Activated naive CD4-positive, alpha-beta T cell treated with anti-CD3 and anti-CD28 coated beads, Interleukin-2, amount 10 ng/mL, durations not matched to agents 7 days and 5 days (primary cell): ENCODE data around the gene TASP1.

Experiments
- CTCF ChIA-PET: fragments of 350-600 bp; sonication (Branson Sonifier 250); formaldehyde crosslinking; loops from one replicate; lab custom pipeline; 2021; ENCODE audit warnings: antibody characterized with exemption; lab: Charles Lee
- DNase-seq: peaks from one replicate; pipeline ENCODE4 v3.0.0-alpha.2; 2020
- H3K27ac Mint-ChIP-seq: one replicate; pipeline ENCODE4 v1.8.0; 2021; ENCODE audit warnings: mild to moderate bottlenecking, moderate library complexity, mixed read lengths
- H3K27me3 Mint-ChIP-seq: one replicate; pipeline ENCODE4 v1.8.0; 2021; ENCODE audit warnings: mild to moderate bottlenecking, mixed read lengths
- H3K36me3 Mint-ChIP-seq: one replicate; pipeline ENCODE4 v1.8.0; 2021; ENCODE audit warnings: mixed read lengths
- H3K4me1 Mint-ChIP-seq: one replicate; pipeline ENCODE4 v1.8.0; 2021; ENCODE audit warnings: mixed read lengths
- H3K4me3 Mint-ChIP-seq: one replicate; pipeline ENCODE4 v1.8.0; 2021; ENCODE audit warnings: mild to moderate bottlenecking, moderate library complexity, mixed read lengths
- H3K9me3 Mint-ChIP-seq: one replicate; pipeline ENCODE4 v1.8.0; 2021; ENCODE audit warnings: mixed read lengths

Gene TASP1

GRCh38 chr20:13525225-13525940 is 113.3 kb downstream of the TASP1 start:
- Mint-ChIP-seq H3K4me1 (no peaks in the 10 kb centered on the region), H3K27me3 (no peaks in the 10 kb centered on the region), H3K36me3 (peaks cover 14% of the 10 kb centered on the region), H3K27ac (no peak overlapping the region), H3K4me3 (no peak overlapping the region), H3K9me3 (no peaks in the 10 kb centered on the region)
- CTCF ChIA-PET: no interaction called here
- no peak for DNase-seq

DNA sequence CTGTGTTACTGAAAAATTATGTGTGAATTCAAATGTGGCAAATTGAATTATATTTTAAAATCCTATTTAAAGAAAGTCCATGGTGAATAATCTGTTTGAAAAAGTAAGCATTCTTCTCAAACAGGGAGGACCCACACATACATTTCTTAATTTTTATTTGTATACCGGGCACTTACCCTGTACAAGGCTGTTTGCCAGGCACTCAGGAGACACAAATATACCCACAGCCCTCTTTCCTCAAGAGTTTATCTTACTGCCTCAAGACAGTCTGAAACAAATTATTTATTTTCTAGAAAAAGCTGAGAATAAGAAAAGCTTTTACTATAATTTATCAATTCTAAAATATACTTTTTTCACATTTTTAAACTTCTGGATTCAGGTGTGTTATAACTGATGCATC is 114.4 kb downstream of the TASP1 start:
- H3K4me3 Mint-ChIP-seq: no peak overlapping the region
- CTCF ChIA-PET: no interaction called here
- no peaks in the 10 kb centered on the region for H3K4me1 Mint-ChIP-seq
- no peaks in the 10 kb centered on the region for H3K27me3 Mint-ChIP-seq
- peaks cover 14% of the 10 kb centered on the region for H3K36me3 Mint-ChIP-seq
- no peak for DNase-seq
- H3K9me3 Mint-ChIP-seq: no peaks in the 10 kb centered on the region
- H3K27ac Mint-ChIP-seq: no peak overlapping the region

DNA sequence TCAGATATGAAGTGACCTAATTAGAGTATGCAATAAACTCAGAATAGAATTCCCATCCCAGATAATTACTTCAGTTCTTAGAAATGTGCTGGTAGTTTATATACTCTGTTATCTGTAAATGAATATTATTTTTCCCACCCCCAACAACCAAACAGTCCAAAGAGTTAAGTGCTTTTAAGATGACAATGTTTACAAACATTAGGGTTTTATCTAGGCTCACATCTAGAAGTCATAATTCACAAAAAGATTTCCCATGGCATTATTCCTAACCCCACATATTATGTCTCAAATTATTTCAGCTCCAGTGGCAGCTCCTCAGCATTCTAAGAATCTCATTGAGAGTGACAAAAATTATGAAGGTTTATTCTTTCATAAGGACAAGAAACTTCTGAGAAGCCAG is 120.9 kb downstream of the TASP1 start:
- H3K36me3 Mint-ChIP-seq: peaks cover 12% of the 10 kb centered on the region
- DNase-seq: no peak
- H3K4me1 Mint-ChIP-seq: peaks cover 2% of the 10 kb centered on the region
- no peak overlapping the region for H3K27ac Mint-ChIP-seq
- no peaks in the 10 kb centered on the region for H3K27me3 Mint-ChIP-seq
- no peak overlapping the region for H3K4me3 Mint-ChIP-seq
- H3K9me3 Mint-ChIP-seq: no peaks in the 10 kb centered on the region
- CTCF ChIA-PET: no interaction called here

GRCh38 chr20:13515796-13516558 is 122.8 kb downstream of the TASP1 start:
- Mint-ChIP-seq H3K4me3 (no peak overlapping the region), H3K27me3 (no peaks in the 10 kb centered on the region), H3K9me3 (no peaks in the 10 kb centered on the region), H3K36me3 (peaks cover 11% of the 10 kb centered on the region), H3K27ac (no peak overlapping the region), H3K4me1 (peaks cover 2% of the 10 kb centered on the region)
- CTCF ChIA-PET: no interaction called here
- DNase-seq: no peak

DNA sequence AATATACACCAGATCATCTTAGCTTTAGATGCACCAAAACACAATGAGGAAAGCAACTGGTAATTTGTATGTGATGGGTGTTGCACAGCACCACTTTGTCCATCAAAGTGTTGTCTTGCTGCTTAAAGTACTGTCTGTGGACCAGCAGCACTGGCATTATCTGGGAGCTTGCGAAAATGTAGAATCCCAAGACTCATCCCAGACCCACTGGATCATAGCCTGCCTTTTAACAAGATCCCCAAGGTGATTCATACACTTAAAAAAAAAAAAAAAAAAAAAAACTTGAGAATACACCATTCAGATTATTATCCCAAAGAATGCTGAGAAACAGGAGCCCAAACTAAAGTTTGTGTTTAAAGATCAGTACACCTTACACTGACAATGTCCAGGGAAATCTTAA is 123.4 kb downstream of the TASP1 start:
- H3K27ac Mint-ChIP-seq: no peak overlapping the region
- CTCF ChIA-PET: no interaction called here
- no peak for DNase-seq
- H3K36me3 Mint-ChIP-seq: peaks cover 11% of the 10 kb centered on the region
- H3K27me3 Mint-ChIP-seq: no peaks in the 10 kb centered on the region
- no peak overlapping the region for H3K4me3 Mint-ChIP-seq
- H3K4me1 Mint-ChIP-seq: peaks cover 2% of the 10 kb centered on the region
- H3K9me3 Mint-ChIP-seq: no peaks in the 10 kb centered on the region

- peaks cover 8% of the 10 kb centered on the region for H3K36me3 Mint-ChIP-seq
- no peaks in the 10 kb centered on the region for H3K4me1 Mint-ChIP-seq
- peaks cover 4% of the 10 kb centered on the region for H3K9me3 Mint-ChIP-seq
- no peaks in the 10 kb centered on the region for H3K27me3 Mint-ChIP-seq
- no peak overlapping the region for H3K27ac Mint-ChIP-seq
- H3K4me3 Mint-ChIP-seq: no peak overlapping the region
- CTCF ChIA-PET: no interaction called here
- DNase-seq: no peak
These were observed 127.8 kb downstream of the TASP1 start for GRCh38 chr20:13510837-13511488.

GRCh38 chr20:13507646-13508045 is 131.1 kb downstream of the TASP1 start:
- H3K36me3 Mint-ChIP-seq: peaks cover 5% of the 10 kb centered on the region
- no peaks in the 10 kb centered on the region for H3K27me3 Mint-ChIP-seq
- peaks cover 10% of the 10 kb centered on the region for H3K9me3 Mint-ChIP-seq
- no peak overlapping the region for H3K27ac Mint-ChIP-seq
- CTCF ChIA-PET: no interaction called here
- no peak for DNase-seq
- no peaks in the 10 kb centered on the region for H3K4me1 Mint-ChIP-seq
- H3K4me3 Mint-ChIP-seq: no peak overlapping the region

DNA sequence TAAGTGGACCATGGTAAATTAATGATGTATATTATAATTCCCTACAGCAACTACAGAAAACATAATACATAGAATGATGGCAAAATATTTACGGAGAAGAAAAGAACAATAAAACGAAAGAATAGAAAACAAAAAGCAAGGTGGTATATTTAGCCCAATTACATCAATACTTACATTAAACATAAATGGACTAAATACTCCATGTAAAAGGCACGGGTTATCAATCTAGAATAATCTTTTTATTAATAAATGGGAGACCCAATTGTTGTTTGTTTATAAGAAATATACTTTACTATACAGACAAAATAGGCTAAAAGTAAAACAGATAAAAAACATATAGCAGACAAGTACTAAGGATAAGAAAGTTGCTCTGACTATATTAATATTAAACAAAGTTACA is 137.2 kb downstream of the TASP1 start:
- CTCF ChIA-PET: no interaction called here
- no peaks in the 10 kb centered on the region for H3K4me1 Mint-ChIP-seq
- no peaks in the 10 kb centered on the region for H3K27me3 Mint-ChIP-seq
- H3K9me3 Mint-ChIP-seq: peaks cover 14% of the 10 kb centered on the region
- no peak overlapping the region for H3K27ac Mint-ChIP-seq
- peaks cover 1% of the 10 kb centered on the region for H3K36me3 Mint-ChIP-seq
- DNase-seq: no peak
- no peak overlapping the region for H3K4me3 Mint-ChIP-seq

- Mint-ChIP-seq H3K4me1 (no peaks in the 10 kb centered on the region), H3K36me3 (no peaks in the 10 kb centered on the region), H3K27ac (no peak overlapping the region), H3K4me3 (no peak overlapping the region), H3K27me3 (no peaks in the 10 kb centered on the region), H3K9me3 (peaks cover 3% of the 10 kb centered on the region)
- no peak for DNase-seq
- CTCF ChIA-PET: no interaction called here
These were observed 144.7 kb downstream of the TASP1 start for GRCh38 chr20:13494019-13494418.

DNA sequence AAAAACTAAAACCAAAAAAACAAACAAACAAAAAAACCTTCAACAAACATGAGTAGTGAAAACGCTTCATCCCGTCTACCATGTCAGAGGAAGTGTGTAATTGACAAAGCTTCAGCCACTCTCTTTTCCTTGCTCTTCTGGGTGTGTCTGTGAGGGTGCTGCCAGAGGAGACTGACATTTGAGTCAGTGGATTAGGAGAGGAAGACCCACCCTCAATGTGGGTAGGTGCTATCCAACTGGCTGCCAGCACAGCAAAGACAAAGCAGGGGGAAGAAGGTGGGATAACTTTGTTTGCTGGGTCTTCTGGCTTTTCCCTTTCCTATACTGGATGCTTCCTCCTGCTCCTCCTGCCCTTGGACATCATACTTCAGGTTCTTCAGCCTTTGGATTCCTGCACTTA is 145.6 kb downstream of the TASP1 start:
- no peak for DNase-seq
- no peak overlapping the region for H3K27ac Mint-ChIP-seq
- H3K9me3 Mint-ChIP-seq: peaks cover 3% of the 10 kb centered on the region
- no peak overlapping the region for H3K4me3 Mint-ChIP-seq
- CTCF ChIA-PET: interaction anchor here (1.1 kb wide), 1 partner anchor 15 kb away, joined by 3 read pairs; no protein-coding TSS in a partner anchor
- H3K36me3 Mint-ChIP-seq: no peaks in the 10 kb centered on the region
- H3K4me1 Mint-ChIP-seq: no peaks in the 10 kb centered on the region
- no peaks in the 10 kb centered on the region for H3K27me3 Mint-ChIP-seq

DNA sequence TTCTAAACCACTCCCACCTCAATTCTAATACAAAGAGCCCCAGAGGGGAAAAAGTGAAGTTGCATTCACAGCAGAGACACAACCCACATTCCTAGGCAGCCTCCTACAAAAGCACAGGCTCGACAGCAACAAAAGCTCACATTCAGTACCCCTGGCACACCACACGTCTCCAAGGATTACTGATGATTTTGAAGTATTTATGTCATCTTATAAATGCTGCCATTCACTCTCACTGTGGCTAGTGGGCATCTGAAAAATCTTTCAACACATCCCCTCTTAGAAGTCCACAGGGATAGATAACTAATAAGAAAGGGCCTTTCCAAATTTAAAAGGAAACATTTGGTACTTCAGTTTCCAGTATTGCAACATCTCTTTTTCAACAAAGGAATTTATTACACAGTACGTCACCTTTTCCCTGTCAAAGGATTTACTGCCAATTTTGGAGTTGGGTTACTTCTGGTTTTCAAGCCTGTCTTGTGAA is 146.7 kb downstream of the TASP1 start:
- Mint-ChIP-seq H3K27me3 (no peaks in the 10 kb centered on the region), H3K4me1 (no peaks in the 10 kb centered on the region), H3K36me3 (no peaks in the 10 kb centered on the region), H3K27ac (no peak overlapping the region), H3K9me3 (peaks cover 2% of the 10 kb centered on the region), H3K4me3 (no peak overlapping the region)
- no peak for DNase-seq
- CTCF ChIA-PET: interaction anchor here (1.1 kb wide), 1 partner anchor 14 kb away, joined by 3 read pairs; no protein-coding TSS in a partner anchor

GRCh38 chr20:13487202-13487601 is 151.5 kb downstream of the TASP1 start:
- DNase-seq: no peak
- CTCF ChIA-PET: no interaction called here
- Mint-ChIP-seq H3K4me3 (no peak overlapping the region), H3K36me3 (peaks cover 3% of the 10 kb centered on the region), H3K27me3 (no peaks in the 10 kb centered on the region), H3K27ac (no peak overlapping the region), H3K4me1 (no peaks in the 10 kb centered on the region), H3K9me3 (no peaks in the 10 kb centered on the region)

GRCh38 chr20:13486694-13487093 is 152.0 kb downstream of the TASP1 start:
- Mint-ChIP-seq H3K27ac (no peak overlapping the region), H3K9me3 (no peaks in the 10 kb centered on the region), H3K4me3 (no peak overlapping the region), H3K4me1 (no peaks in the 10 kb centered on the region), H3K36me3 (peaks cover 9% of the 10 kb centered on the region), H3K27me3 (no peaks in the 10 kb centered on the region)
- DNase-seq: no peak
- CTCF ChIA-PET: no interaction called here

GRCh38 chr20:13485576-13485975 is 153.2 kb downstream of the TASP1 start:
- Mint-ChIP-seq H3K4me3 (no peak overlapping the region), H3K4me1 (no peaks in the 10 kb centered on the region), H3K9me3 (peaks cover 2% of the 10 kb centered on the region), H3K27ac (no peak overlapping the region), H3K36me3 (peaks cover 17% of the 10 kb centered on the region), H3K27me3 (no peaks in the 10 kb centered on the region)
- CTCF ChIA-PET: interaction anchor here (0.7 kb wide), 1 partner anchor 713 kb away, joined by 3 read pairs; no protein-coding TSS in a partner anchor
- no peak for DNase-seq
